HepG2 (cell line): Measurements from ENCODE around the gene NCKIPSD.

Source experiments
- EZH2 ChIP-seq: conservative IDR thresholded peaks from 2 replicates; pipeline ENCODE4 v1.6.1; 2012; ENCODE audit warnings: mild to moderate bottlenecking, low read depth, low read length, moderate library complexity
- TF ChIP-seq, protein P1 (sequence below): IDR thresholded peaks from 2 replicates; pipeline ENCODE4 v1.6.1; 2016

DNA sequence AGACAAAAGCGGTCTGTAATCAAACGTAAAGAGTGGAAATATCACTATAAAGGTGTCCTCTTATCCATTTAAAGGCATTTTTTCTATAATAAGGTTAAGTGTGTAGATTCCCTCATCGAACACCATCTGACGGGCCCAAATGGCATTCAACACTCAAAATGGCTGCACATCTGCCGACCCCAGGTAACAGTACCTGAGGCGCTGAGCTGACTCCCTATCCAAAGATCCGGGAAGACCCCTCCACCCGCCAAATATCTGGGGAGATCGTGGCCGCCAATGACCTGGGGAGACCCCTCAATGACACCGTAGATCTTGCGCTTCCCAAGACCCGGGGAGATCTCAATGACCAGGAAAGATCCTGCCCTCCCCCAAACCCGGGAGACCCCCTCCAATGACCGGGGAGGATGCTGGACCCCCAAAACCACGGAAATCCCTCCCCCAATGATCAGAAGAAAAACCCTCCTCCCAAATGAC, 30.8 kb upstream of the NCKIPSD start:
- TF ChIP-seq EZH2, result no peak
- TF ChIP-seq, protein P1, sequence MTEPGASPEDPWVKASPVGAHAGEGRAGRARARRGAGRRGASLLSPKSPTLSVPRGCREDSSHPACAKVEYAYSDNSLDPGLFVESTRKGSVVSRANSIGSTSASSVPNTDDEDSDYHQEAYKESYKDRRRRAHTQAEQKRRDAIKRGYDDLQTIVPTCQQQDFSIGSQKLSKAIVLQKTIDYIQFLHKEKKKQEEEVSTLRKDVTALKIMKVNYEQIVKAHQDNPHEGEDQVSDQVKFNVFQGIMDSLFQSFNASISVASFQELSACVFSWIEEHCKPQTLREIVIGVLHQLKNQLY (CRISPR knock-in tag), result no peak
